Inferior parietal cortex (tissue), 1 donor: ENCODE results near the gene HK1.

Source experiments
- DNase-seq: peaks from one replicate; pipeline ENCODE4 v3.0.0-alpha.2; 2016; ENCODE audit errors: extremely low spot score

Gene HK1

DNA sequence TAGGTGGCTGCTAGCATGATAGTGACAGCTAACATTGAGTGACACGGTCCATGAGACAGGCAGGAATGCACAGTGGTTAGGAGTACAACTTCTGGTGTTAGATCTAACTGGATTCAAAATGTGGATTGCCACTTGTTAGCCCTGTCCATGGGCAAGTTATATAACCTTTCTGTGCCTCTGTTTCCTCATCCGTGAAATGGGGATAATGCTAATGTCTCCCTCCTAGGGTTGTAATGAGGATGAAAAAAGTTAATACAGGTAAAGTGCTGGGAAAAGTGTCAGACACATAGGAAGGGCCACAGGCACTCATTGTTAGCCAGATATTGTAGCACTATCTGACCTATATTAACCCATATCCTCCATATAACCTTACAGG is 96.6 kb downstream of the HK1 start:
- no peak for DNase-seq

DNA sequence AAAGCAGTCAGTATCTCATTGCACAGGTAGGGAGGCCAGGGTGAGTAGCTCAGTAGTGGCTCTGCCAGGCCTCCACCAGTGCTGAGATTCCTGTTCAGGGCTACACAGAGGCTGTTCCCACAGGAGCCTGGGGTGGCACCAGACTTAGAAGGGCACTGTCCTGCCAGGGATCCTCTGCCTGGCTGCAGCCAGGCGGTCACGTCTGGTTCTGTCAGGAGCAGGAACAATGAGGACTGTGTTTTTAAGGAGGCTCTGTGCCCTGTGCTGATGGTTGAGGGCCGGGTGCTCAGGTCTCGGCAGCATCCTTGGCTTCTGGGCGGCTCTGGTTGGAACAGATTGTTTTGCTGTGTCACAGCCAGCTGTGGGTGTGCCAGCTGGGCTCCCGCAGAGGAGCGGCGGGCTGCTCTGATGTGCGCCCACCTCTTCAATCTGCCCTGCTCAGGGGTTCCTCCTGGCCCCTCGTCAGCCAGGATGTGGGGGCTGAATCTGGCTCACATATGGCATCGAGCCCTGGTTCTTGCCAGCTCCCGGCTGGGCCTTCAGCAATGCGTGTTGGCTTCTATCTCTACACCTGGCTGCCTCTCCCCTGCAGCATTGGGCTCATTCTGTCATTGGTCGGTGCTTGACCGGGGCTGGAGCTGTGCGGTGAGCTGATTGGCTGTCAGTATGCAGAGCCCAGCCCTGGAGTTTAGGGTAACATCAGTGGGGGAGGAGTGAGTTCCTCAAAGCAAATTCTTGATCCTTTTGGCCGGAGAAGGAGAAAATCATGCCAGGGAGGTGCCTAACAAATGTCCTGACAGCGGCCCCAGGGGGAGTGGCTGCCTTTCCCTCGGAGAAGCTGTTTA is 97.2 kb downstream of the HK1 start:
- peak; percentile 49 for DNase-seq

DNA sequence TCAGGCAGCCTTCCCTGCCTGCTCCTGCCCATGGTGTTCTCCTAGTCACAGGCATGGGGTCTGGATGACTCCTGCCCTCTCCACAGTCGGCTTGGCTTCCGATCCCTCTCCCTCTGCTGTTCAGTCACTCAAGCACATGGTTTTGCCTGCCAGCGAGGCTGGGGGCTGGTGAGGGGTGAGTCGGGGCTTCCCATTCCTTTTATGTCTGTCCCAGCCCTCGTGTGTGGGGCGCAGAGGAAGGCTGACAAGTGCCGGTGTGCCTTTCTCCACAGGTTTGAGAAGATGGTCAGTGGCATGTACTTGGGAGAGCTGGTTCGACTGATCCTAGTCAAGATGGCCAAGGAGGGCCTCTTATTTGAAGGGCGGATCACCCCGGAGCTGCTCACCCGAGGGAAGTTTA is 98.4 kb downstream of the HK1 start:
- DNase-seq = no peak

DNA sequence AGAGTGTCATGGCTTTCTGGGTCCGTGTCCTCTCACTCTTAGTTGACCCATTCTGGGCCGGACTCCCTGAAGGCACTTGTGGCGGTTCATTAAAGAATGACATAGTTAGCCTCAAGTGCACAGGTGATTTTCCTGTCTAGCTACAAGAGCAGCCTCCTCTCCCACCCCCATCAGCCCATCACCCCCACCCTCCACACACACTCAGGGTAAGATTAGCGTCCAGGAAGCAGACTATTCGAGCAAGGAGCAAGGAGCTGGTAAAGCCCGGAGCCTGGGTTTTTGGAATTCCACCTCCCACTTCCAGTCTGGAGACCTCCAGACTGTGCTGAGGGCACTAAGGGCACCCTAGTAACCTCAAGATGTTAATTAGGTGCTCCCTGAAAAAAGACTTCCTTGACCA is 98.9 kb downstream of the HK1 start:
- DNase-seq = no peak

- DNase-seq = no peak
Observed at GRCh38 chr10:69377933-69378332, 99.6 kb downstream of the HK1 start.

GRCh38 chr10:69379800-69380199 is 101.5 kb downstream of the HK1 start:
- no peak for DNase-seq

GRCh38 chr10:69382382-69383117 is 104.3 kb downstream of the HK1 start:
- DNase-seq = no peak

GRCh38 chr10:69383558-69383957 is 105.3 kb downstream of the HK1 start:
- DNase-seq = no peak

DNA sequence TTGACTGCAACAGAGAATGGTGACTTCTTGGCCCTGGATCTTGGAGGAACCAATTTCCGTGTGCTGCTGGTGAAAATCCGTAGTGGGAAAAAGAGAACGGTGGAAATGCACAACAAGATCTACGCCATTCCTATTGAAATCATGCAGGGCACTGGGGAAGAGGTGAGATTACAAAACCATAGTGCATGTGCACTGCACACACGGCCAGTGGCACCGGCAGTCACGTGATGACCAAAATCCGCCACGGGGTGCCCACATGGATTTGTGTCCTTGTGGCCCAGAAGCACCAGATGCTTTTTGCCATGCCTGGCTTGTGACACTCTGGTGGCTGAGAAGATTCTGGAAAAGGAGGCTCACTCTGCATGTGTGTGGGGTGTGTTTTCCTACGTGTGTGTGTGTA is 106.0 kb downstream of the HK1 start:
- no peak for DNase-seq

GRCh38 chr10:69385454-69386350 is 107.4 kb downstream of the HK1 start:
- no peak for DNase-seq

DNA sequence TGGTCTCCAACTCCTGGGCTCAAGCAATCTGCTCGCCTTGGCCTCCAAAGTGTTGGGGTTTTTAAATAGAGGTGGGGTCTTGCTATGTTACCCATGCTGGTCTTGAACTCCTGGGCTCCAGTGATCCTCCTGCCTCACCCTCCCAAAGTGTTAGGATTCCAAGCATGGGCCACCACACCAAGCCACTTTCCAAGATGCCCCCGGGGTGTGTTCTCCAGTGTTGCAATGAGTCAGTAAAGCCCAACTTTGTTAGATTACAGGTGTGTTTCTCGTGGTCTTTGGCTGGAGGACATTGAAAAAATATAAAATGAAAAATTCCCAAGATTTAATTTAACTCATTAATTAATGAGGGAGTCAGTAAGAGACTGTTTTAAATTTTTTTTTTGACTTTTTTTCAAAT is 109.2 kb downstream of the HK1 start:
- DNase-seq = no peak

DNA sequence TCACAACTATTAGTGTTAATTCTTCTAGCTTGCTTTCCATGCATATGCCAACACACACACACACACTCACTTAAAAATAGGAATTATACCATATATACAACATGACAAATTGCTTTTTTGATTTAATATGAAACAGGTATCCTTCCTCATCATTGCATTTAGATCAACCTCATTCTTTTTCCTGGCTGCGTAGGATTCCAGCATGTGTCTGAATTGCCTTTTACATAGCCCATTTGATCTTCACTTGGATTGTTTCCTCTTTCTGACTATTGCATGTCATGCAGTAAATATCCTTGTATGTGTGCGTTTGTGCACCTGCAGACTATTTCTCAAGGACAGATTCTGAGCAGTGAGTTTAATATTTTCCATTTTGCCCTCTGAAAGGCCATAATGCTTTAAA is 110.2 kb downstream of the HK1 start:
- DNase-seq = no peak

GRCh38 chr10:69389827-69390490 is 111.7 kb downstream of the HK1 start:
- DNase-seq = no peak

DNA sequence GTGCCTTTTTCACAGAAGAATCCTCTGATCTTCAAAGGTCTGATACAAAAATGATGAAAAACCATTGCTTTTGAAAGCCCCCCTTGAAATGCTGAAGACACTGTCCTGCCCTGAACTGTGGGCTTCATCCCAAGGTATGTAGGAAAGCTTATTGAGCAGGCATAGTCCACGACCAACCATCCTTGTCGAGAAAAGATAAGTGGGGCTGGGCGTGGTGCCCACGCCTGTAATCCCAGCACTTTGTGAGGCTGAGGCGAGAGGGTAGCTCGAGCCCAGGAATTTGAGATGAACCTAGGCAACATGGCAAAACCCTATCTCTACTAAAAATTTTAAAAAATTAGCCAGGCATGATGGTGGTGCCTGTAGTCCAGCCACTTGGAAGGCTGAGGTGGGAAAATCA is 112.9 kb downstream of the HK1 start:
- DNase-seq = no peak

DNA sequence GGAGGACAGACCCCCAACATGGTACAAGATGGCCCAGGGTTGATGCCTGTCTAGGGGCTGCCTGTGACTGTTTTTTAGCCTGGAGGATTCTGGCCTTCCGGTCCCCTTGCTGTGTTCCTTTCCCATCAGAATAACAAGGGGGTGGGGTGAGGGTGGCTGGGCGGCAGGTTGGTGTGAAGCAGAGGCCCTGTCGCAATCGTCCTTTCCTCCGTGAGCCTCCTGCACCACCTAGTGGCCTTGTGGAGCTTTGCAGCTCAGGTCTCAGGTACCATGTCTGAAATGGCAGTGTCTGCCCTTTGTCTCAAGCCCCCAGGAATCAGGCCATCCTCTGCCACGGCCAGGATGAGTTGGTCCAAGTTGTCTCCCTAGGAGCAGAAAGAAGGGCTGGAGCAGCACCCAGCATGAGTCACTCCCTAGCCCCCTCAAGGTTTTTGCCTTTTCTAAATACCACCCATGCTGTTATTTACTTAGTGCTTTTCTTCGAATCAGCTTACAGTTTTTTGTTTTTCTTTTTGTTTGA is 114.2 kb downstream of the HK1 start:
- peak; percentile 93 for DNase-seq

DNA sequence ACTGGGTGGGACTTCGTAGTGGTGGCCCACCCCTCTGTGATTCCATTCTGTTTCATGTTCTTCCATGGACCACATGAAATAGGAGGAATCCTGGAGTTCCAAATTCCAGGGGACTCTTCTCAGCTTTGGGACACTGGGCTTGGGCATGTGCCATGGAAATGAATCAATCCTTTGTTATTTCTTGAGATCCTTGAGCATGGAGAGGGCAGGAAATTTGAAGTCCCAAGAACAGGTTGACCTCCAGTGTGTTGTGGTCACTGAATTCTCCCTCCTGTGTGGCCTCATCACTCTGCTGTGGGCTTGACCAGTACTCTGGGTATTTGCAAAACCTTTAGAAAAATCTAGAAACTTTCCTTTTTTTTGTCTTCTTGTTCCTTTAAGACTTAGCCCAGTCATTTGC is 115.7 kb downstream of the HK1 start:
- no peak for DNase-seq

DNA sequence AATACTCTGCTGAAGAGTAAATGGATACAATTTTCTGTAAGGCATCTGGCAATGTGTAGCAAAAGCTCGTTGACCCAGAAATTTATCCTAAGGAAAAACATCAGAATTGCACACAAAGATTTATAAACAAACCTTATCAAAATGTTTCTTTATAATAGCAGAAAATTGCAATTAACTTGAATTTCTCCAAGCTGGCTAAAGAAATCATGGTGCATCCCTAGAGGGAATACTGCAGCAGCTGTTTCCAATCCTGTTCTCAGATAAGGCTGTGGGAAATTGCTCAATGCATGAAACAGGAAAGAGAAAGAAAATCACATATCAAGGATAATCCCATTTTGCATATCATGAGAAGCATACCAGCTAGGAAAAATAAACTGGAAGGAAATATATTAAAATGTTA is 119.7 kb downstream of the HK1 start:
- DNase-seq = no peak

DNA sequence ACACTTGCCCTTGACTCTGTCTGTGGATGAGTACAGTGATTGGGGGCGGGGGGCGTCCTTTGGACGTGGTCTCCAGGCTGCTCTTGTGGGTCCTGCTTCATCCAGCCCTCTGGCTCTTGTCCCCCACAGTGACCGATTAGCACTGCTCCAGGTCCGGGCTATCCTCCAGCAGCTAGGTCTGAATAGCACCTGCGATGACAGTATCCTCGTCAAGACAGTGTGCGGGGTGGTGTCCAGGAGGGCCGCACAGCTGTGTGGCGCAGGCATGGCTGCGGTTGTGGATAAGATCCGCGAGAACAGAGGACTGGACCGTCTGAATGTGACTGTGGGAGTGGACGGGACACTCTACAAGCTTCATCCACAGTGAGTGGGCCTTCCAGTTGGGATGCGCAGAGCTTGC is 120.2 kb downstream of the HK1 start:
- no peak for DNase-seq

GRCh38 chr10:69400936-69401335 is 122.6 kb downstream of the HK1 start:
- DNase-seq = no peak

DNA sequence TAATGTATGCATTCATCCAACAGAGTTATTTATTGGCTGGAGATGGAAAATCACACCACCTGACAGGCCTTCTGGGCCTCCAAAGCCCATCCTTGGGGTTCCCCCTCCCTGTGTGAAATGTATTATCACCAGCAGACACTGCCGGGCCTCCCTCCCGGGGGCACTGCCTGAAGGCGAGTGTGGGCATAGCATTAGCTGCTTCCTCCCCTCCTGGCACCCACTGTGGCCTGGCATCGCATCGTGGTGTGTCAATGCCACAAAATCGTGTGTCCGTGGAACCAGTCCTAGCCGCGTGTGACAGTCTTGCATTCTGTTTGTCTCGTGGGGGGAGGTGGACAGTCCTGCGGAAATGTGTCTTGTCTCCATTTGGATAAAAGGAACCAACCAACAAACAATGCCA is 123.1 kb downstream of the HK1 start:
- DNase-seq = no peak

- no peak for DNase-seq
Observed at GRCh38 chr10:69402386-69402785, 124.1 kb downstream of the HK1 start.

DNA sequence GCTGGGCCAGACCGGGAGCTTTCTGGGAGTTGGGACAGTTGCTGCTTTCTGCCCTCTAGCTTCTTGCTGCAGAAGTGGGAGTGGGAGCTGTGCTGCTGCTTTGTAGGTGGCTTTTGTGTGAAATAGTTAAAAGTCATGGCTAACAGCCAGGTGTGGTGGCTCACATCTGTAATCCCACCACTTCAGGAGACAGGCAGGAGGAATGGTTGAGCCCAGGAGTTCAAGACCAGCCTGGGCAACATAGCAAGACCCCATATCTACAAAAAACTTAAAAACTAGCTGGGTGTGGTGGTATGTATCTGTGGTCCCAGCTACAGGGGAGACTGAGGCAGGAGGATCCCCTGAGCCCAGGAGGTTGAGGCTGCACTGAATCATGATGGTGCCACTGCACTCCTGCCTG is 124.8 kb downstream of the HK1 start:
- DNase-seq = no peak
